H1 (cell line): ENCODE measurements around the gene CHD8. TPM values are rescaled to one million over a fixed set of nuclear protein-coding genes. Genes with fewer than 3 reads are reported as not detected.

ENCODE experiments used
- CTCF ChIA-PET: fragments of 300-600 bp; sonication (Branson Sonifier 250); formaldehyde crosslinking; loops from one replicate; lab custom pipeline; 2021; ENCODE audit not compliant: partially characterized antibody; lab: Charles Lee
- POLR2A ChIA-PET: fragments of 300-600 bp; sonication (Branson Sonifier 250); formaldehyde crosslinking; loops from one replicate; lab custom pipeline; 2021; ENCODE audit warnings: inconsistent platforms; ENCODE audit not compliant: partially characterized antibody; lab: Charles Lee
- DNase-seq, 2 experiments: peaks; one replicate each; pipeline versions ENCODE4 v3.0.0 to v3.0.0-alpha.2; 2010 to 2022; ENCODE audit warnings: low spot score in 2 of 2, low read depth in 1 of 2, mixed read lengths in 1 of 2
- FAIRE-seq: peaks from 2 replicates; lab custom pipeline; 2011; peaks lifted over from hg19 to GRCh38; lab: Jason Lieb, UNC
- H2AFZ ChIP-seq: 2 replicates; pipeline ENCODE4 v1.8.1; 2012; ENCODE audit warnings: low read length, inconsistent platforms
- H2AK5ac ChIP-seq: 2 replicates; pipeline ENCODE4 v1.6.1; 2013; ENCODE audit warnings: low read depth, low read length
- H2BK120ac ChIP-seq: replicated peaks from 2 replicates; pipeline ENCODE3; 2013; ENCODE audit warnings: low read depth, low read length, inconsistent platforms
- H2BK12ac ChIP-seq: 2 replicates; pipeline ENCODE4 v1.6.1; 2013; ENCODE audit warnings: low read depth, low read length
- H2BK15ac ChIP-seq: 2 replicates; pipeline ENCODE4 v1.6.1; 2013; ENCODE audit warnings: low read length
- H2BK20ac ChIP-seq: 2 replicates; pipeline ENCODE4 v1.6.1; 2013; ENCODE audit warnings: low read length
- H2BK5ac ChIP-seq: 2 replicates; pipeline ENCODE4 v1.6.1; 2013; ENCODE audit warnings: low read depth, low read length
- H3K14ac ChIP-seq: 2 replicates; pipeline ENCODE4 v1.6.1; 2013; ENCODE audit warnings: inconsistent platforms; ENCODE audit not compliant: insufficient read length
- H3K18ac ChIP-seq: 2 replicates; pipeline ENCODE4 v1.6.1; 2013; ENCODE audit warnings: low read length; ENCODE audit errors: extremely low read depth
- H3K23ac ChIP-seq: 2 replicates; pipeline ENCODE4 v1.6.1; 2013; ENCODE audit warnings: inconsistent platforms; ENCODE audit not compliant: insufficient read length
- H3K23me2 ChIP-seq: 2 replicates; pipeline ENCODE4 v1.6.1; 2013; ENCODE audit warnings: low read depth, low read length
- H3K27ac ChIP-seq: 2 replicates; pipeline ENCODE4 v1.6.1; 2011; ENCODE audit warnings: low read depth, low read length, inconsistent platforms
- H3K27me3 ChIP-seq, 4 experiments: replicated peaks in 1 of 4; 1 replicate in 1 of 4; 2 replicates in 3 of 4; pipeline versions ENCODE4 v1.6.1 to v1.8.1; 2011 to 2013; ENCODE audit warnings: low read length in 3 of 4, mild to moderate bottlenecking in 3 of 4, inconsistent platforms in 2 of 4, mixed read lengths in 2 of 4, moderate library complexity in 1 of 4; ENCODE audit not compliant: control insufficient read depth in 3 of 4, insufficient read depth in 3 of 4; ENCODE audit errors: extremely low read depth in 1 of 4
- H3K36me3 ChIP-seq, 4 experiments: 2 replicates each; pipeline versions ENCODE4 v1.6.1 to v1.8.1; 2011 to 2013; ENCODE audit warnings: mild to moderate bottlenecking in 4 of 4, low read length in 3 of 4, moderate library complexity in 2 of 4, control low read depth in 1 of 4, inconsistent platforms in 1 of 4; ENCODE audit not compliant: insufficient read depth in 4 of 4, control insufficient read depth in 2 of 4
- H3K4ac ChIP-seq: replicated peaks from 2 replicates; pipeline ENCODE3; 2013; ENCODE audit warnings: low read length, low read depth, mixed read lengths, inconsistent platforms; ENCODE audit not compliant: insufficient read length
- H3K4me1 ChIP-seq, 4 experiments: replicated peaks in 1 of 4; 1 replicate in 1 of 4; 2 replicates in 3 of 4; pipeline versions ENCODE4 v1.6.1 to v1.8.1; 2011 to 2013; ENCODE audit warnings: low read length in 3 of 4, inconsistent platforms in 2 of 4, mixed read lengths in 1 of 4; ENCODE audit not compliant: insufficient read depth in 4 of 4, control insufficient read depth in 3 of 4
- H3K4me2 ChIP-seq, 2 experiments: 2 replicates each; pipeline versions ENCODE4 v1.6.1 to v1.8.1; 2011 to 2013; ENCODE audit warnings: low read depth in 2 of 2, low read length in 2 of 2, control low read depth in 1 of 2, inconsistent platforms in 1 of 2, mild to moderate bottlenecking in 1 of 2; ENCODE audit not compliant: insufficient read depth in 1 of 2
- H3K4me3 ChIP-seq, 4 experiments: fragments of 200-600, 300-600 bp in 1 of 4; sonication (generic), shearing (Covaris generic), sonication (Bioruptor Twin) in 1 of 4; 2 replicates each; pipeline versions ENCODE4 v1.5.1 to v1.8.1; 2011 to 2016; ENCODE audit warnings: low read length in 4 of 4, low read depth in 3 of 4, control low read depth in 2 of 4, inconsistent platforms in 2 of 4, mild to moderate bottlenecking in 2 of 4, mixed read lengths in 1 of 4, moderate library complexity in 1 of 4; ENCODE audit not compliant: insufficient read depth in 2 of 4; ENCODE audit errors: extremely low read depth in 1 of 4
- H3K56ac ChIP-seq: replicated peaks from 2 replicates; pipeline ENCODE3; 2013; ENCODE audit warnings: low read depth, mild to moderate bottlenecking, mixed read lengths, low read length, inconsistent platforms; ENCODE audit not compliant: insufficient read length
- H3K79me1 ChIP-seq: 2 replicates; pipeline ENCODE4 v1.6.1; 2013; ENCODE audit warnings: low read depth, low read length, control low read depth
- H3K79me2 ChIP-seq, 2 experiments: 2 replicates each; pipeline versions ENCODE4 v1.6.1 to v1.8.1; 2012 to 2013; ENCODE audit warnings: low read length in 2 of 2, mild to moderate bottlenecking in 2 of 2, inconsistent platforms in 1 of 2; ENCODE audit not compliant: insufficient read depth in 2 of 2, control insufficient read depth in 1 of 2
- H3K9ac ChIP-seq, 4 experiments: replicated peaks in 1 of 4; 1 replicate in 1 of 4; 2 replicates in 3 of 4; pipeline versions ENCODE4 v1.6.1 to v1.8.1; 2011 to 2013; ENCODE audit warnings: low read depth in 3 of 4, low read length in 3 of 4, control low read depth in 2 of 4, mild to moderate bottlenecking in 2 of 4, moderate library complexity in 2 of 4, inconsistent platforms in 1 of 4; ENCODE audit errors: extremely low read depth in 1 of 4
- H3K9me3 ChIP-seq, 2 experiments: 2 replicates each; pipeline versions ENCODE4 v1.6.1 to v1.8.1; 2012 to 2013; ENCODE audit warnings: mild to moderate bottlenecking in 2 of 2, moderate library complexity in 2 of 2, control low read depth in 1 of 2, inconsistent platforms in 1 of 2, low read depth in 1 of 2, low read length in 1 of 2, mixed read lengths in 1 of 2; ENCODE audit not compliant: insufficient read depth in 2 of 2
- H4K20me1 ChIP-seq, 2 experiments: replicated peaks in 1 of 2; 2 replicates each; pipeline versions ENCODE3 to v1.8.1; 2011 to 2013; ENCODE audit warnings: inconsistent platforms in 2 of 2, low read length in 2 of 2, mild to moderate bottlenecking in 1 of 2; ENCODE audit not compliant: insufficient read depth in 2 of 2, control insufficient read depth in 1 of 2
- H4K5ac ChIP-seq: 2 replicates; pipeline ENCODE4 v1.6.1; 2013; ENCODE audit warnings: low read length, low read depth, mixed read lengths, inconsistent platforms; ENCODE audit not compliant: insufficient read length
- H4K8ac ChIP-seq: 2 replicates; pipeline ENCODE4 v1.8.0; 2013; ENCODE audit warnings: mild to moderate bottlenecking, moderate library complexity, low read length, inconsistent platforms; ENCODE audit not compliant: insufficient read depth; ENCODE audit errors: extremely low read depth
- H4K91ac ChIP-seq: replicated peaks from 2 replicates; pipeline ENCODE3; 2013; ENCODE audit warnings: low read length, mixed read lengths, inconsistent platforms; ENCODE audit not compliant: insufficient read length
- CBX5 ChIP-seq: fragments of 300-800, 300-1000 bp; sonication (generic); IDR thresholded peaks from 2 replicates; pipeline ENCODE4 v1.7.1; 2016; ENCODE audit warnings: antibody characterized with exemption, low read length, low read depth
- CTBP2 ChIP-seq: IDR thresholded peaks from 2 replicates; pipeline ENCODE4 v1.7.0; 2011; ENCODE audit warnings: borderline replicate concordance, mild to moderate bottlenecking, moderate library complexity, mixed read lengths, low read length; ENCODE audit not compliant: insufficient read depth, insufficient read length
- EP300 ChIP-seq, 2 experiments: IDR thresholded peaks; 1 replicate in 1 of 2; 2 replicates in 1 of 2; pipeline ENCODE4 v1.6.1; 2011 to 2012; ENCODE audit warnings: low read depth in 2 of 2, low read length in 2 of 2, mild to moderate bottlenecking in 2 of 2, borderline replicate concordance in 1 of 2, inconsistent platforms in 1 of 2, moderate library complexity in 1 of 2
- GABPA ChIP-seq: IDR thresholded peaks from 2 replicates; pipeline ENCODE4 v1.6.1; 2011; ENCODE audit warnings: mild to moderate bottlenecking, low read length, moderate library complexity, borderline replicate concordance; ENCODE audit not compliant: insufficient read depth
- HDAC2 ChIP-seq, 2 experiments: fragments of 300-600 bp in 1 of 2; sonication (generic) in 1 of 2; IDR thresholded peaks; 2 replicates each; pipeline ENCODE4 v1.6.1; 2011 to 2012; ENCODE audit warnings: low read depth in 2 of 2, low read length in 2 of 2, mild to moderate bottlenecking in 2 of 2, moderate library complexity in 2 of 2, borderline replicate concordance in 1 of 2, inconsistent platforms in 1 of 2
- MAX ChIP-seq: IDR thresholded peaks from 2 replicates; pipeline ENCODE4 v1.6.1; 2012; ENCODE audit warnings: inconsistent platforms
- POU5F1 ChIP-seq: IDR thresholded peaks from 2 replicates; pipeline ENCODE4 v1.6.1; 2011; ENCODE audit warnings: low read depth, mild to moderate bottlenecking, low read length, moderate library complexity
- WGBS, 2 experiments: shearing (Covaris generic) in 1 of 2; methylation state at CpG; one replicate each; pipeline versions ENCODE4 v1.1.6 to v1.1.7; 2013 to 2015; ENCODE audit warnings: low lambda C conversion rate in 2 of 2, mixed read lengths in 2 of 2, inconsistent platforms in 1 of 2, low coverage in 1 of 2, missing lambda C conversion rate in 1 of 2; ENCODE audit not compliant: insufficient replicate concordance in 2 of 2, insufficient coverage in 1 of 2, insufficient read length in 1 of 2; ENCODE audit errors: extremely low coverage in 1 of 2, missing lambda C conversion rate in 1 of 2; 5-methylcytosine and 5-hydroxymethylcytosine counted together
- polyA plus RNA-seq, 7 experiments: library from polyadenylated mRNA; depleted of rRNA in 3 of 7; stranded (reverse) in 5 of 7; unstranded in 2 of 7; fragments of >200 nt in 5 of 7; fragments of 200-250 nt in 2 of 7; gene quantifications; 1 replicate in 5 of 7; 2 replicates in 1 of 7; 4 replicates in 1 of 7; pipeline versions ENCODE4 v1.2.1 to v1.2.3, GENCODE V29; 2011 to 2013; ENCODE audit warnings: missing spikeins in 2 of 7, mixed read lengths in 2 of 7
- total RNA-seq: library from RNA; stranded (reverse); fragmentation: NEBNext Ultra II Directional; extraction: Animal tissue kit (Norgen Biotek cat#: 25700); gene quantifications from 2 replicates; pipeline ENCODE4 v1.2.1, GENCODE V29; 2021

CHD8 gene
- total and polyA plus RNA-seq, 2 of the 8 experiments (the other 6 are each of a cell fraction or from before 2014, with no cell fraction given), result 88.3 to 140 TPM

DNA sequence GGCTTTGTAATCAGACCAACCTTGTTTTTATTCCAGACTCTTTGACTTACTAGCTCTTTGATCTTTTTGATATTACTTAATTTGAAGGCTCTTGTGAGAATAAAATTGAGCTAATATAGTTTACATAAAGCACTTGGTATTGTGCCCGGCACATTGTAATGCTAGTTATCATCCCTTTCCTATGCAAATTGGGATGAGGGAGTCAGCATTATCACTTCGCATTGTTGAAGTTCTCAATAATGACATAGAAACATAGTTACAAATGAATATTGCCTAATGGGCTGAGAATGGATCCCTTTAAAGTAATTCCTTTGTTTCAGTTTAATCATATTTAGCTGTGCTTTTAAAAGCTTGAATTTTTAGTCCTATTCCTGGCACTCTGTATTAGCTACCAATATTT lies 108.7 kb downstream of the CHD8 start:
- Histone ChIP-seq H4K8ac (no peak overlapping the region), H3K14ac (no peak overlapping the region), H3K4me1 (no peaks in the 10 kb centered on the region; a peak in 1 of 7 replicates), H3K4me2 (no peak overlapping the region), H3K79me2 (no peaks in the 10 kb centered on the region), H3K79me1 (no peaks in the 10 kb centered on the region), H3K23ac (no peak overlapping the region), H2BK5ac (no peak overlapping the region), H3K23me2 (no peaks in the 10 kb centered on the region), H2AFZ (no peak overlapping the region), H3K18ac (no peak overlapping the region), H2BK15ac (no peak overlapping the region), H2AK5ac (no peak overlapping the region), H2BK120ac (no peak overlapping the region), H4K91ac (no peak overlapping the region), H2BK20ac (no peak overlapping the region; the same call in 1 of the 2 replicates), H3K27ac (no peak overlapping the region), H3K56ac (no peak overlapping the region), H4K20me1 (peaks cover 0 to 2% of the 10 kb centered on the region in 2 experiments), H3K27me3 (no peaks in the 10 kb centered on the region), H3K4ac (no peak overlapping the region), H4K5ac (no peak overlapping the region), H3K9me3 (no peaks in the 10 kb centered on the region), H3K4me3 (no peak overlapping the region), H3K36me3 (peaks cover 3 to 19% (median 9%) of the 10 kb centered on the region in 4 experiments; a peak in 6 of 8 replicates), H2BK12ac (no peak overlapping the region), H3K9ac (no peak overlapping the region)
- POLR2A ChIA-PET, result interaction anchor here (0.8 to 2.6 kb wide), 16 partner anchors 9 to 155 kb away, joined by 3 to 15 read pairs (median 4); partner anchors contain the start of gene SUPT16H
- 75% methylated on average over 2 of the region's 2 CpGs; no CpG with 5 or more reads in 1 of the 2 experiments for WGBS, 2 experiments
- no peak for TF ChIP-seq CTBP2
- no peak for TF ChIP-seq CBX5
- TF ChIP-seq MAX, result no peak
- TF ChIP-seq HDAC2 (IDR thresholded peaks at IDR 0.05; ENCODE audit: borderline replicate concordance in 1 of 2, low read depth in 2 of 2, low read length in 2 of 2), result no peak
- no peak for TF ChIP-seq EP300 (IDR thresholded peaks at IDR 0.05; ENCODE audit: borderline replicate concordance in 1 of 2, low read depth in 2 of 2, low read length in 2 of 2)
- TF ChIP-seq POU5F1, result no peak
- no peak for TF ChIP-seq GABPA
- FAIRE-seq (no peak), DNase-seq (no peak)
- CTCF ChIA-PET, result interaction anchor here (0.7 to 0.9 kb wide), 3 partner anchors 42 to 377 kb away, joined by 3 read pairs; no protein-coding TSS in a partner anchor
